IMR-90 (cell line): Measurements from ENCODE around the gene GSTT4. TPM values are rescaled to one million over a fixed set of nuclear protein-coding genes. Genes with fewer than 3 reads are reported as not detected.

Source experiments
- ATAC-seq: fragments of 200-7000 bp; cut with Tn5 transposase; 2 replicates; pipeline ENCODE4 v1.9.1; 2020; ENCODE audit warnings: low read depth, mild to moderate bottlenecking, moderate library complexity
- BruUV-seq: library from RNA; stranded (reverse); fragments of 400-500 nt; replicated peaks from 2 replicates; lab custom pipeline; 2021; lab: Mats Ljungman, UMichigan
- CTCF ChIA-PET: fragments of 300-600 bp; formaldehyde crosslinking; extraction: SDS; loops from one replicate; lab custom pipeline; 2021; ENCODE audit warnings: antibody characterized with exemption; lab: Yijun Ruan, JAX
- POLR2A ChIA-PET: fragments of 300-600 bp; sonication (Branson Sonifier 250); formaldehyde crosslinking; loops from one replicate; lab custom pipeline; 2022; ENCODE audit warnings: antibody characterized with exemption; ENCODE audit not compliant: unreplicated experiment; lab: Charles Lee
- DNase-seq: peaks from one replicate; pipeline ENCODE4 v3.0.0; 2013
- H2AFZ ChIP-seq: replicated peaks from 2 replicates; pipeline ENCODE3; 2013; ENCODE audit warnings: low read length, mild to moderate bottlenecking; ENCODE audit not compliant: poor library complexity
- H2AK5ac ChIP-seq: 2 replicates; pipeline ENCODE4 v1.6.1; 2013; ENCODE audit warnings: low read depth, low read length, inconsistent platforms
- H2AK9ac ChIP-seq: replicated peaks from 2 replicates; pipeline ENCODE3; 2013; ENCODE audit warnings: mild to moderate bottlenecking, low read depth, low read length, moderate library complexity; ENCODE audit not compliant: poor library complexity
- H2BK120ac ChIP-seq: 2 replicates; pipeline ENCODE4 v1.6.1; 2013; ENCODE audit warnings: low read depth, low read length, inconsistent platforms
- H2BK15ac ChIP-seq: 3 replicates; pipeline ENCODE4 v1.6.1; 2013; ENCODE audit warnings: low read depth, low read length, inconsistent platforms
- H2BK20ac ChIP-seq: 2 replicates; pipeline ENCODE4 v1.6.1; 2013; ENCODE audit warnings: low read depth, mild to moderate bottlenecking, inconsistent platforms, low read length, moderate library complexity
- H2BK5ac ChIP-seq: 2 replicates; pipeline ENCODE4 v1.6.1; 2013; ENCODE audit warnings: mild to moderate bottlenecking, low read depth, low read length, inconsistent platforms; ENCODE audit not compliant: poor library complexity, severe bottlenecking
- H3K14ac ChIP-seq: replicated peaks from 2 replicates; pipeline ENCODE4 v1.6.1; 2013; ENCODE audit warnings: low read depth, low read length, inconsistent platforms
- H3K18ac ChIP-seq: 2 replicates; pipeline ENCODE4 v1.6.1; 2013; ENCODE audit warnings: low read depth, low read length, control low read depth
- H3K23ac ChIP-seq: 2 replicates; pipeline ENCODE4 v1.6.1; 2013; ENCODE audit warnings: low read depth, low read length, inconsistent platforms
- H3K27ac ChIP-seq: 2 replicates; pipeline ENCODE4 v1.5.1; 2013; ENCODE audit warnings: mild to moderate bottlenecking, control low read depth, low read length; ENCODE audit not compliant: insufficient read depth
- H3K27me3 ChIP-seq: 2 replicates; pipeline ENCODE4 v1.6.1; 2013; ENCODE audit warnings: low read length; ENCODE audit not compliant: control insufficient read depth, insufficient read depth
- H3K36me3 ChIP-seq: 2 replicates; pipeline ENCODE4 v1.6.1; 2013; ENCODE audit warnings: low read length, mixed read lengths; ENCODE audit not compliant: control insufficient read depth, insufficient read depth
- H3K4ac ChIP-seq: 2 replicates; pipeline ENCODE4 v1.6.1; 2013; ENCODE audit warnings: low read depth, low read length, inconsistent platforms
- H3K4me1 ChIP-seq: 2 replicates; pipeline ENCODE4 v1.6.1; 2013; ENCODE audit warnings: low read length, mixed read lengths; ENCODE audit not compliant: control insufficient read depth, insufficient read depth
- H3K4me2 ChIP-seq: 2 replicates; pipeline ENCODE4 v1.6.1; 2013; ENCODE audit warnings: low read depth, mild to moderate bottlenecking, control low read depth, low read length, moderate library complexity
- H3K4me3 ChIP-seq: 2 replicates; pipeline ENCODE4 v1.5.1; 2013; ENCODE audit warnings: low read depth, mild to moderate bottlenecking, control low read depth, low read length, moderate library complexity; ENCODE audit not compliant: insufficient read depth
- H3K56ac ChIP-seq: 2 replicates; pipeline ENCODE4 v1.6.1; 2013; ENCODE audit warnings: low read length, inconsistent platforms; ENCODE audit not compliant: insufficient read depth; ENCODE audit errors: extremely low read depth
- H3K79me1 ChIP-seq, 2 experiments: 2 replicates each; pipeline ENCODE4 v1.6.1; 2013; ENCODE audit warnings: low read length in 2 of 2, inconsistent platforms in 1 of 2, low read depth in 1 of 2
- H3K9ac ChIP-seq: 2 replicates; pipeline ENCODE4 v1.6.1; 2013; ENCODE audit warnings: low read depth, low read length, control low read depth
- H3K9me1 ChIP-seq: 2 replicates; pipeline ENCODE4 v1.6.1; 2013; ENCODE audit warnings: low read length, inconsistent platforms; ENCODE audit not compliant: insufficient read depth
- H3K9me3 ChIP-seq: 2 replicates; pipeline ENCODE4 v1.6.1; 2013; ENCODE audit warnings: low read length; ENCODE audit not compliant: control insufficient read depth, insufficient read depth
- H4K20me1 ChIP-seq: 2 replicates; pipeline ENCODE4 v1.6.1; 2013; ENCODE audit warnings: low read length, inconsistent platforms; ENCODE audit not compliant: insufficient read depth
- H4K5ac ChIP-seq: 2 replicates; pipeline ENCODE4 v1.6.1; 2013; ENCODE audit warnings: mild to moderate bottlenecking, low read depth, low read length, control low read depth
- H4K8ac ChIP-seq, 2 experiments: 2 replicates each; pipeline ENCODE4 v1.6.1; 2013; ENCODE audit warnings: low read depth in 2 of 2, low read length in 2 of 2, control low read depth in 1 of 2, inconsistent platforms in 1 of 2
- H4K91ac ChIP-seq: 2 replicates; pipeline ENCODE4 v1.6.1; 2013; ENCODE audit warnings: low read depth, low read length, inconsistent platforms; ENCODE audit not compliant: insufficient read depth
- BHLHE40 ChIP-seq: fragments of 150-350 bp; IDR thresholded peaks from 2 replicates; pipeline ENCODE4 v1.6.1; 2016; ENCODE audit warnings: mild to moderate bottlenecking, low read depth, low read length
- CEBPB ChIP-seq: IDR thresholded peaks from 2 replicates; pipeline ENCODE4 v1.6.1; 2012; ENCODE audit warnings: low read depth, low read length, improper control_type of control experiment
- CHD1 ChIP-seq: IDR thresholded peaks from 2 replicates; pipeline ENCODE4 v1.6.1; 2012; ENCODE audit warnings: low read depth, low read length, improper control_type of control experiment
- CTCF ChIP-seq: conservative IDR thresholded peaks from 2 replicates; pipeline ENCODE4 v1.5.1; 2012; ENCODE audit warnings: mild to moderate bottlenecking, low read depth, low read length, improper control_type of control experiment
- ELK1 ChIP-seq: fragments of 150-350 bp; IDR thresholded peaks from 2 replicates; pipeline ENCODE4 v1.6.1; 2016; ENCODE audit warnings: low read depth, mild to moderate bottlenecking, low read length, moderate library complexity, borderline replicate concordance
- FOS ChIP-seq: fragments of 150-350 bp; IDR thresholded peaks from 2 replicates; pipeline ENCODE4 v1.6.1; 2016; ENCODE audit warnings: low read depth, low read length
- MAFK ChIP-seq: IDR thresholded peaks from 2 replicates; pipeline ENCODE4 v1.6.1; 2012; ENCODE audit warnings: low read depth, low read length, improper control_type of control experiment
- MAZ ChIP-seq: IDR thresholded peaks from 2 replicates; pipeline ENCODE4 v1.6.1; 2012; ENCODE audit warnings: low read depth, mild to moderate bottlenecking, low read length, improper control_type of control experiment, moderate library complexity, borderline replicate concordance
- MXI1 ChIP-seq: IDR thresholded peaks from 2 replicates; pipeline ENCODE4 v1.6.1; 2012; ENCODE audit warnings: low read depth, mild to moderate bottlenecking, low read length, moderate library complexity, borderline replicate concordance
- NFE2L2 ChIP-seq: fragments of 150-350 bp; IDR thresholded peaks from 2 replicates; pipeline ENCODE4 v1.6.1; 2016; ENCODE audit warnings: low read depth, mild to moderate bottlenecking, low read length
- POLR2A ChIP-seq: IDR thresholded peaks from 2 replicates; pipeline ENCODE4 v1.6.1; 2012; ENCODE audit warnings: mild to moderate bottlenecking, low read depth, low read length
- RCOR1 ChIP-seq: IDR thresholded peaks from 2 replicates; pipeline ENCODE4 v1.6.1; 2012; ENCODE audit warnings: mild to moderate bottlenecking, low read length, improper control_type of control experiment; ENCODE audit not compliant: insufficient replicate concordance
- RFX5 ChIP-seq: IDR thresholded peaks from 2 replicates; pipeline ENCODE4 v1.8.0; 2012; ENCODE audit warnings: low read depth, mild to moderate bottlenecking, low read length, moderate library complexity
- SMC3 ChIP-seq: fragments of 150-350 bp; IDR thresholded peaks from 2 replicates; pipeline ENCODE4 v1.6.1; 2016; ENCODE audit warnings: low read depth, mild to moderate bottlenecking, antibody characterized with exemption, low read length, moderate library complexity
- USF2 ChIP-seq: fragments of 150-350 bp; IDR thresholded peaks from 2 replicates; pipeline ENCODE4 v1.6.1; 2017; ENCODE audit warnings: mild to moderate bottlenecking, antibody characterized with exemption, low read length, low read depth
- WGBS, 2 experiments: methylation state at CpG; one replicate each; pipeline versions ENCODE4 v1.1.5 to v1.1.7; 2013; ENCODE audit warnings: missing lambda C conversion rate in 2 of 2; ENCODE audit not compliant: insufficient read length in 1 of 2; ENCODE audit errors: extremely low coverage in 2 of 2; 5-methylcytosine and 5-hydroxymethylcytosine counted together
- dilution Hi-C: fragments of 300-500 bp; cut with HindIII; formaldehyde crosslinking; loops from one replicate; pipeline ENCODE4 v1.14.3; 2018; ENCODE audit warnings: low sequenced_read_pairs; ENCODE audit not compliant: unreplicated experiment
- in situ Hi-C: fragments of 300-500 bp; cut with MboI; formaldehyde crosslinking; loops from 3 replicates; pipeline ENCODE4 v1.14.3; 2019; ENCODE audit warnings: low sequenced_read_pairs, inconsistent platforms, mixed read lengths
- intact Hi-C: fragments of 100-400 bp; cut with micrococcal nuclease; formaldehyde crosslinking; loops from 2 replicates; pipeline ENCODE4 v1.10.0; 2022
- polyA plus RNA-seq, 3 experiments: library from polyadenylated mRNA; depleted of rRNA; stranded (reverse); fragments of >200 nt; gene quantifications; 2 replicates each; pipeline ENCODE4 v1.2.3, GENCODE V29; 2012; ENCODE audit warnings: low replicate concordance in 1 of 3
- total RNA-seq: library from RNA; depleted of rRNA; stranded (reverse); fragments of >200 nt; gene quantifications from 2 replicates; pipeline ENCODE4 v1.2.3, GENCODE V29; 2012

Gene GSTT4
- total and polyA plus RNA-seq, 2 of the 4 experiments (the other 2 are of a cell fraction) = not detected

- H3K4me1 ChIP-seq = peaks cover 3% of the 10 kb centered on the region; the same call in 1 of the 2 replicates
- no peak overlapping the region for H3K9ac ChIP-seq
- H2AFZ ChIP-seq = no peak overlapping the region
- H3K56ac ChIP-seq = no peak overlapping the region
- no peaks in the 10 kb centered on the region; the same call in 1 of the 2 replicates for H3K27me3 ChIP-seq
- ATAC-seq = no peak
- no peak overlapping the region for H3K4ac ChIP-seq
- no peak overlapping the region for H3K14ac ChIP-seq
- TF ChIP-seq MAFK (no peak), RFX5 (no peak), CTCF (no peak), POLR2A (no peak), MXI1 (no peak), NFE2L2 (no peak), FOS (no peak), MAZ (no peak), CEBPB (no peak), RCOR1 (no peak), SMC3 (no peak), ELK1 (no peak), CHD1 (no peak), USF2 (no peak), BHLHE40 (no peak)
- ChIA-PET POLR2A (no interaction called here), CTCF (no interaction called here)
- intact Hi-C loops = no loop called here
- no TSS peak for BruUV-seq
- H2BK20ac ChIP-seq = no peak overlapping the region
- no peaks in the 10 kb centered on the region for H3K36me3 ChIP-seq
- no peak overlapping the region for H3K4me3 ChIP-seq
- no peak for DNase-seq
- H2AK9ac ChIP-seq = no peak overlapping the region
- H3K27ac ChIP-seq = no peak overlapping the region
- H3K23ac ChIP-seq = no peak overlapping the region
- H2BK120ac ChIP-seq = no peak overlapping the region
- no peak overlapping the region for H4K5ac ChIP-seq
- H2BK15ac ChIP-seq = no peak overlapping the region
- no peak overlapping the region for H3K4me2 ChIP-seq
- H3K9me3 ChIP-seq = no peaks in the 10 kb centered on the region
- in situ Hi-C loops = no loop called here
- H2AK5ac ChIP-seq = no peak overlapping the region
- no CpG with 5 or more reads among the region's 8 CpGs for WGBS, 2 experiments
- H4K8ac ChIP-seq = no peak overlapping the region
- dilution Hi-C loops = no loop called here
- no peak overlapping the region for H4K91ac ChIP-seq
- no peak overlapping the region for H3K18ac ChIP-seq
- peaks cover 3% of the 10 kb centered on the region; the same call in 1 of the 2 replicates for H4K20me1 ChIP-seq
- H3K9me1 ChIP-seq = peaks cover 3% of the 10 kb centered on the region; the same call in 1 of the 2 replicates
- peaks cover 8 to 10% of the 10 kb centered on the region in 2 experiments for H3K79me1 ChIP-seq
- no peak overlapping the region for H2BK5ac ChIP-seq
These were observed 2.2 kb upstream of the GSTT4 start for GRCh38 chr22:24007253-24008021.
